NCI-H774 (cell line): Measurements from ENCODE around the gene CINP.

ENCODE experiments used
- DNase-seq: peaks from one replicate; lab custom pipeline; 2025; lab: John Stamatoyannopoulos, UW

The CINP gene

DNA sequence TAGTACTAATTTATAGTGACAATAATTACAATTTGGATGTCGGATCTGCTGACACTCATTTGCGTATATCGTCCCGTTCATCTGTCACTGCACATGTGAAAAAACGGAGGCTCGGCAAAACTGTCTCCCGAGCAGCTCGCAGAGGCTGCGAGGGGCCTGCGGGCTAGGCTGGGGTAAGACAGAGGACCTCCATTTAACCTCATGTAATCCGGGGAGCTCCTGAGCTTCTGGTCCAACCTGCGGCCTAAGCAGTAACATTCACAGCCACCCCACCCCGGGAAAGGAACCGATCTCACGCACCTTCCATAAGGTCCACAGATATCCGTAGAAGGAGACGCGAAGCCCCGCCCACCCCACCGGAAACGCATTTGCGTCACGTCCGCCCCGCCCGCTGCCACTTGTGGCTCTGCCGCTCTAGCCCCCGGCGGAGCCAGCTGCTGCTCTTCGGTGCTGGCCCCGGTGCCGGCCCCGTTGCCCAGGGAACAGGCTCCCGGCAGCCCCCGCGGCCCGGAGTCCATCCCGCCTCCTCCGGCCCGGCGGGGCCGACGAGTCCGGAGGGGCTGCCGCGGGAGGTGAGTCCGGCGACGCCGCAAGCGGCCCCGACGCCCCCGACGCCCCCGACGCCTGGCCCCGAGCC, at the start of gene CINP, which contains the start of gene TECPR2:
TSS of gene CINP (minus strand) at position 346 of the 637 bp plus-strand sequence. CDS start at position 307, 39 bp downstream.
TSS of gene TECPR2 (plus strand) at position 397 of the 637 bp plus-strand sequence. CDS start 13,781 bp downstream, outside the sequence.
- peak; percentile 95 for DNase-seq

DNA sequence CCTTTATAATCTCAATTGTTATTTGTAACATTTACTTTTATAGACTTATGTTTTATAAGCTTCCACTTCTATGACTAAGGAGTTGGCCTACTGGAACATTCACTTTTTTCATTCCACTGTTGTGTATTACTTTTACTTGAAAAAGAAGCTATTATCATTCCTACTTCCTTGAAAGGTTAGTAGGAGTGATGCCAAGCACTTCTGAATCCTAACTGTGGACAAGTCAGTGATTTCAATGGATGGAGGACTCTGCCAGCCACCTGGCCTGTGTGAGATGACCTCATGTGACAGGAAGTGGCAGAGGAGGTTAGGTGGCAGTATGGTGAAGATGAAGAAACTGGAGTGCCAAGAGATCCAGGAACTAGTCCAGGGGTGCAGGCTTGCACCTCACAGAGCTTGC, 46.0 kb upstream of the CINP start:
- DNase-seq = no peak

DNA sequence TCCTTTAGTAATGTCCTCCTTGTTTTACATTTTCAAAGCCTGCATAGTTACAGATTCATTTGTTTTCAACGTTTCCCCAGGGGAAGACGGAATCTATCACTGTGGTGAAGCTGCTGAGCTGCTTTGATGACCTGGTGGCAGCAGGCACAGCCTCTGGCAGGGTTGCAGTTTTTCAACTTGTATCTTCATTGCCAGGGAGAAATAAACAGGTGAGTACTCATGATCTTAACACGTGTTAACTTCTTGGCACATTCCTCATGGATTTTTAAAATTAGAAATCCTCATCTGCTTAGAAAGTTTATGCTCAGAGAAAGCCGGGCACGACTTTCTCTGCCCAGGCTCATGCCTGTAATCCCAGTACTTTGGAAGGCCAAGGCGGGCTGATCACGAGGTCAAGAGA, 44.6 kb upstream of the CINP start:
- no peak for DNase-seq

DNA sequence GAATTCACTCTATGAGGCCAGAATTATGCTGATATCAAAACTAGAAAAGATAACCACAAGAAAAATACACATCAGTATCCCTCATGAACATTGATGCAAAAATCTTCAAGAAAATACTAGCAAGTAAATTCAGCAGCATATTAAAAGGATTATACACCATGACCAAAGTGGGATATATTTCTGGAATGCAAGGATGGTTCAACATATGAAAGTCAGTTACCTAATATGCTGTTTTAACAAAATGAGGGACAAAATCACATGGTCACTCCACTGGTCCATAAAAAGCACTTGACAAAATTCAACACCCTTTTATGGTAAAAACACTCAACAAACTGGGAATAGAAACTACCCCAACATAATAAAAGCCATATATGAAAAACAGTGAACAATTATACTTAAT, 40.3 kb upstream of the CINP start:
- DNase-seq = no peak

DNA sequence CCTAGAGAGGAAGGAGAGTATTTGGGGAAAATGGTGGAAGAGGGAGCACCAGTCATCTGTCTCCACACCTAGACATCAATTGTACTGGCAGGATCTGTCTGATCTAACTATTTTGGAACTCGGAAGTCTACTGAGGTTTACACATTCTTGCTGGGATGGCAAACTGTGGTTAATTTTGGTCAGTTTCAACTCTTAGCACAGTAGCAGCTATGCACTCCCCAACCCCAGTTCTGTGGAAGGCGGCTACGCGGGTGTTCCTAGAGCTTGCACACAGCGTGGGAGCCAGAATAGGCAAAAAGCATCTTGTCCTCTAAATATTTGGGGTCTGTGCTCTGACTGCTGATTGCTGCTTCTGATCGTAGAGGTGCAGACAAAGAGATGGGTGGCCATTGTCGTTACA, 33.8 kb upstream of the CINP start:
- no peak for DNase-seq

DNA sequence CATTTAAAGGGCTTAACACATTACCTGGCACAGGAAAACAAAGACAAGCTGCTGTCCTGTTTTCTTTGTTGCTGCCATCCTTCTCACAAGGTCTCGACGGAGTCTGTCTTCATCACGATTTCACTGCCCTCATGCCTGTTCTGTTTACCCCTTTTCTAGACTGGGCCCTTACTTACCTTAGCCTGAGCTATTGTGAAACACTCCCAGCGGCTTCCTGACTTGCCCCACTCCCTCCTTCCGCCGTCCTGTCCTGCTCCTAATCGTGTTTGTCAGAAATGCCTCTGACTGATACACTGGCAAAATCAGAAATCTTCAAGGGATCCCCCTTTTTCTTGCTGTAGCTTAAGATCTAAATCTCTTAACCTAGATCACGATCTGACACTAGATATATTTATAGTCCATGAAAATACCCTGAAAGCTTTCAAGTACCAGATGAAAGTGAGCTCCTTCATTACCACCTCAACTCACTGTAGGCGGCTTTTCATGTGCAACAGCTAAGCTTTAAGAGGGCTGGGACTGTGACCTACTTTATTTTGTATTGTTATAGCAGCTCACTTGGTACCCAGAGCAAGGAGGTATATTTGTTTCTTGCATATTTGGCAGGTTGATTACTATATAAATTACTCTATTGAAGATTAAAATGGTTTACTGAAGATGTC, 32.2 kb upstream of the CINP start:
- DNase-seq = no peak

DNA sequence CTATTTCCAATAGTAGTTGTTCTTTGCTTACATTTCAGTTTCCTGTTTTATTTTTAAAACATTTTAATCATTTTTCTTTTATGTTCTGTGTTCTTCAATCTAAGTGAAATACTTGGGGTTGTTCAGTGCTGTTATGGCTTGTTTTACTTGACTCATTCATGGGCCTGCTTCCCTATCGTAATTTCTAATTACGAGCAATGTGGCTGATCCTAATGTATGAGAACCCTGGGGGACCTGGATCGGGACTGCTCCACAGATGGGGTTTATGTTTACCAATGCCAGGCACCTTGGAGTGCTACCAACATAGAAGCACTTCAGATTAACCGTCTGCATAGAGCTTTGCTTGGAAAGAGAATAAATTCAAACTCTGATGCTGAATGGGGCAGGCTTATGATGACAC, 29.8 kb upstream of the CINP start:
- no peak for DNase-seq

DNA sequence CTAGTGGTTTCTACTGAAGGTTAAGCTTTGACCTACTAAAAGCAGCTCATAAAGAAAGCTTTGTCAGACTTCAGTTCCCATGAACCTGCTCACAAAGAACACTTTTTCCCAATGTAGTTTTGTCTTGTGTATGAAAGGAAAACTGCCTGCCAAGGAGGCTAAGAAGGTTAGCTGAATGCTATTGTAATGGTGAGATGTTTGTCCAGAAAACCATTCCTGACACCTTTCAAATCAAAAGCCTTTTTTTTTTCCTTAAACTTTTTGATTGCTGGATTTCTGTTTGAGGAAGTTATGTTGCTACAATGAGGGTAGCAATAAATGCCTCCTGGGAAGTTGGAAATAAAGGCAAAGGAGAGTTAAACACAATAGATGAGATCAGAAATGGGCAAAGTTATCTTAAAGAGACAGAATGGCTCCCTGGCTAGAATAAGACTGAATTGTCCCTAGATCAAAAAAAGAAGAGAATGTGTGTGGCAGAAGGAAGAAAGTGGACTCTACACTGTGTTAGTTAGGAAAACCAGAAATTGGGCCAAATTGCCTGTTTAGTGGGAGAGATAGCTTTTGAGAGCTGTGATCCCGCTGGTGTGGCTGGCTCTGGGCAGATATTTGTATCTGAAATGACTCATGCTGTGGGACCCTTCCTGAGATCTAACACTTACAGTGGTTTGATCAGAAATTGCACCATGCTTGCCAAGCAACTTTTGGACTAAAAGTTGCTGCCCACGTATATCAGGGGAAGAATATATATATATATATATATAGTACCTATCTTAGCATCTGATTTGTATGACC, 27.6 kb upstream of the CINP start:
- no peak for DNase-seq

DNA sequence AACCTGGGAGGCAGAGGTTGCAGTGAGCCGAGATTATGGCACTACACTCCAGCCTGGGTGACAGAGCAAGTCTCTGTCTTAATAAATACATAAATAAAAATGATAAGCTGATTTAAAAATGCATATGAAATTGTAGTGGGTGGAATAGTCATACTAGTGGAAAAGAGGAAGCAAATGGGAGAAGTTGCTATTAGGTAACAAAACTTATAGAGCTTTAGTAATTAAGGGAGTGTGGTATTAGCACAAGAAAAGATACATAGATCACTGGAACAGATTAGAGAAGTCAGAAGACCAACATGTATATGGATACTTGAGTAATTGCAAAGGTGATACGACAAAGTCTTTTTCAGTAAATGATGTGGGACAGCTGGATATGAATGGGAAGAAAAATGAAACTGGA, 26.6 kb upstream of the CINP start:
- DNase-seq = no peak

DNA sequence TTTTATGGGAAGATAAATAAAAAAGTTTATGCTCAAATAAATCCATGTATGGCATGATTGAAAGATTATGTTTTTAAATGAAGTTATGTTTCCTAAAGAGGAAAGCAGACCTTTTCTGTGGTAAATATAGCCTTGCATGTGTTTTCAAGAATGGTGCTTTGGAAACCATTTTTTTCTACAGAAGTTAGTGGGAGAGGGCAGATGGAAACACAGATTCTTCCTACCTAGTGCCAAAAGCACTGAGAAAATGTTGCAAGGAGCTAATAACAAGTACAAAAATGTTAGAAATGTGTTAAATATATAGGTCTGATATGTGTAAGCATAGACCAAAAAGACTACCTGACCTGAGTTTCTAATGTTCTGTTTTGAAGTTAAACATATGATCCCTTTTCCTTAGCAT, 24.4 kb upstream of the CINP start:
- no peak for DNase-seq

DNA sequence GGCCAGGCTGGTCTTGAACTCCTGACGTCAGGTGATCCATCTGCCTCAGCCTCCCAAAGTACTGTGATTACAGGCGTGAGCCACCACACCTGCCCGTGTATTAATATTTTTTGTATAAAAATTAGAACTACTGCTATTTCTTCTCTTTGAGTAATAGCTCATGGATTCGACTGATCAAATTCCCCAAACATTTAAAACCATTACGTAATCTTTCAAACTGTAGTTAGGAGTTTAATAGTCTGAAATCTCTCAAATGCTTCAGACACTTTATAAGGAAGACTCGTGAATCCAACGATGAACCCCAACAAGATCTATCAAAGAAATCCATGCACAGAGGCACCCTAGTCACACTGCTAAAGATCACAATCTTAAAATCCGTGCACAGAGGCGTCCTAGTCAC, 16.1 kb upstream of the CINP start:
- no peak for DNase-seq

DNA sequence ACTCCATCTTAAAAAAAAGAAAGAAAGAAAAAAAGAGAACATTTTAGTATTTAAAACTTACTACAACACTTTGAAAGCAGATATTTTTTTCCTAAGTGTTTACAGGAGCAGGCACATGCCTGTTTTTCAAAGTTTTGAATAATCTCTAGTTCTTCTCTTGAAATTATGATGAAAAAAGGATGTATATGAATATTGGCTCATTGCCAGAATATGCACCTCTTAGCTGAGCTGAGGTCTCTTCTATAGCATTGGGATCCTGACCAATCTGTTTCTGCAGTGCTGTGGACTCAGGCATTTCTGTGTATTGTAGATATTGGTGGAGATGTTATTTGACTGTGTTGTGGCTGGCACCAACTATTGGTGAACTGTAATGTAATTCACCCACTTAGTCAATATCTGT, 15.0 kb upstream of the CINP start:
- DNase-seq = no peak

DNA sequence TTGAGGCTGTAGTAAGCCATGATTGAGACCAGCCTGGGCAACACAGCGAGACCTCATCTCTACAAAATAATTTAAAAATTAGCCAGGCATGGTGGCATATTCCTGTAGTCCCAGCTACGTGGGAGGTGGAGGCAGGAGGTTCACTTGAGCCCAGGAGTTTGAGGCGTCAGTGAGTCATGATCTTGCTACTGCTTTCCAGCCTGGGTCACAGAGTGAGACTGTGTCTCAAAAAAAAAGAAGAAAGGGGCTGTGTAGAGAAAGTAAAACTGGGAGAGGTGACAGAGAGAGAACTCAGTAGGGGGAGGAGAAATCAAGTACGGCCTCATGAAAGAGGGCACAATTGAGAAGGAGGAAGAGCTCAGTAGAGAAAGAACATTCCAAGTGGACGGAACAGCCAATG, 12.4 kb upstream of the CINP start:
- no peak for DNase-seq

DNA sequence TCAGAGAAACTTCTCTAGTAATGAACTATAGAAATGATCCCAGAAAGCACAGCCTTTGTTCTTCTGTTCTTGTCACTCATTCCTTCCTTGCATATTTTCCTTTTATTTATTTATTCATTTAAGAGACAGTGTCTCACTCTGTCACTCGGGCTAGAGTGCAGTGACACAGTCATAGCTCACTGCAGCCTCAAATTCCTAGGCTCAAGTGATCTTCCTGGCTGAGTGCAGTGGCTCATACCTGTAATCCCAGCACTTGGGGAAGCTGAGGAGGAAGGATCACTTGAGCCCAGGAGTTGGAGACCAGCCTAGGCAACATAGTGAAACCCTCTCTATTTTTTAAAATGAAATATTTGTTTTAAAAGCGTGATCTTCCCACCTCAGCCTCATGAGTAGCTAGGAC, 11.6 kb upstream of the CINP start:
- DNase-seq = no peak

DNA sequence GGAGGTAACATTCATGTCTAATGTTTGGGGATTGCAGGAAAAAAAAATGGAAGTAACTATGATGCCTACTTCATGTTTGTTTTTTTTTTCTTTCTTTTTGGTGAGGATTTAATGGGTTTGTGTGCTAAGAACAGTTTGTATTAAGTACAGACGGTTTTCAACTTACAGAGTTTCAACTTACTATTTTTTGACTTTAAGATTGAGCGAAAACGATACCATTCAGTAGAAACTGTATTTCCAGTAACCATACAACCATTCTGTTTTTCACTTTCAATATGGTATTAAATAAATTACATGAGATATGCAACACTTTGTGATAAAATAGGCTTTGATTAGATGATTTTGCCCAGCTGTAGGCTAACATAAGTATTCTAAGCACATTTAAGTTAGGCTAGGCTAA, 10.4 kb upstream of the CINP start:
- no peak for DNase-seq

DNA sequence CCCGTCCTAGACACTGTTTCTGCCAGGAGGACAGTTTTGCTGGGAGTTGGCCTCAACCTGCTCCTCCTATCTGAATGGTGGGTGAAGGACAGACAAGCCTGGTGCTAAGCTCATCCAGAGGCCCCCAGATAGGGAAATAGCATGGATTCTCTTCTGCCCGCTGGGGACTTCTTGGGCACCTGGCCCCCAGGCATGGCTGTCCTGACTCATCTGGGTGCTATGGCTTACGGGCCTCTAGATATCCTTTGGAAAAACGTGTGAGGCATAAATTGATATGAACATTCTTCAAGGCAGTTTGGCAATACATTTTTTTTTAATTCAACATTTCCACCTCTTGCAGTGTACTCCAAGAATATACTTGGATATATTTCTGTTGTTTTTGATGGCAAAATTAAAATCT, 8.7 kb upstream of the CINP start:
- DNase-seq = no peak

DNA sequence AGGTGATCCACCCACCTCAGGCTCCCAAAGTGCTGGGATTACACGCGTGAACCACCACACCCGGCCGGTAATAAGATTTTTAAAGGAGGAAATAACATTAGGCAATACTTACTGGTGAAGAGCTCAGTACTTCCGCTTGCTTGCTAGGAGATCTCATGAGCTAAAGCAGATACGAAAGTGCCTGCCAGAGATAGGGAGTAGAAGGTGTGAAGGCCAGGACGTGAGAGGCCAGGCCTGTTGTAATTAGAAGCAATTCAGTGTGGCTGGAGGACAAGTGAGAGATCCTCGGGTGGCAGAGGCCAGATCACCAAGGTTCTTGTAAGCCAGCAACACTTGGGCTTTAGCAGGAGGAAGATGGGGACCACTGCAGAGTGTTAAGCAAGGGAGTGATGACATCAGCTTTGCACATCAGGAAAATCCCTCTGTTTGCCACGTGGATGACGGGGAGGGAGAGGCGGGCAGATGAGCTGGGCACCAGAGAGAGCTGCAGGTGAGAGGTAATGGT, 7.7 kb upstream of the CINP start:
- DNase-seq = no peak

DNA sequence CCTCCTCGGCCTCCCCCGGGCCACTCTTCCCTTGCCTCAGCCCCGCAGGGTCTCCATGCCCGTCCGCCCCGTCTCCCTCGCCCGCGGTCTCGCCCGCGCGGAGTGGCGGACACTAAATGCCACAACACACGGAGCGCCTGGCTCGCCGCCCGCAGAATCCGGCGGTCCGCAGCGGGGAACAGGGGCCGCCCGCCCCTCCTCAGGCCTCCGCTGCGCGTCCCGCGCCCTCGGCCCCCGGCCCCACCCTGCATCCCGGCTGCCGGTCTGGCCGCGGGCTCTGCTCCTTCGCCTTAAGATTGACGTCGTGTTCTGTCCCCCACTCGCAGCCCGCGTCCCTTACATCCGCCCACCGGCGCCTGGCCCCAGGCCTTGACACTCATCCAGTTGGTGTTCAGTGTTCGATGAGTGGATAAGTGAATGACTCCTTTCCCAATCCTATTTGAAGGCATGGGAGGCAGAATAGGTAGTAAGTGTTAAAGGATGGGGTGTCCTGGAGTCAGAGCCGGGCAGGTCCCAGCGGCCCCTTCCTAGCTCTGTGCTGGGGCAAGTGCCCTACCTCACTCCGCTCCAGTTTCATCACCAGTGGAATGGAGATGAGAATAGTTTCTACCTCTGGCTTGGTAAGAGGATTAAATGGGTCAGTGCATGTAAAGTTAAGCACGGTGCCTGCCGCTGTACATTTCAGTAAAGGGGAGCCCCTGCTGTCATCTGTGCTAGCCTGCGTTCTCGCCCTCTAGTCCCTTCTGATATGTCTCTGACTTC, 673 bp upstream of the CINP start:
- DNase-seq = no peak

DNA sequence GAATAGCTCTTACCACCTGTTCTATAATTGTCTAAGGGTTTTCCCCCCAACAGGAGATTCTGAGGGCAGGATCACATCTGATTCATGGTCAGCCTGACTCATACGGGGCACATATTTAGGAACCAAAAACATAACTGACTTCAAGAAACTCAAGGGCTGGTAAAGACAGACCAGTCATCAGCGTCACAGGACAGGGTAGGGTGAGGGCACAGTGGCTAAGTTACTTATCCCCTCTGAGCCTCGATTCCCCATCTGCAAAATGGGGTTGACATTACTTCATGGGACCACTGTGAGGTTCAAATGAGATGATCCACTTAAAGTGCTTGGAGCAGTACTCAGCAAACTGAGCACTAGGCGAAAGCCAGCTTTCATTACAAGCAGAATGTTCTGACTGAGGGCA, 606 bp downstream of the CINP start:
- DNase-seq = no peak

DNA sequence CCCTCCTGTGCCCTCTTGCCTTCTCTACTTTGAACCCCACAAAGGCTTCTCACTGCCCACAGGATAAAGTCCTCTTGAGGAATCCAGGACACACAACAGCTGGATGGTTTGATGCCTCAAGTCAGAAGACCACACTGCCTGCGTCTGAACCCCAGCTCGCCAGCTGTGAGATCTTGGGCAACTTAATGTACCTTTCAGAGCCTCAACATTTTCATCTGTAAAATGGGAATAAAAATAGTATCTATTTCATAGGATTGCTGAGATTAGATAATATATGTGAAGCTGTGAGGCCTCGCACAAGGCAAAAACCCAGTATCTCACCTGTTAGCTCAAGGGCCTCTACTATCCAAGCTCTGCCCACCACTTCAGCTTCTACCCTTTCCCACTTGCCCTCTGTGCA, 2.3 kb downstream of the CINP start:
- no peak for DNase-seq

DNA sequence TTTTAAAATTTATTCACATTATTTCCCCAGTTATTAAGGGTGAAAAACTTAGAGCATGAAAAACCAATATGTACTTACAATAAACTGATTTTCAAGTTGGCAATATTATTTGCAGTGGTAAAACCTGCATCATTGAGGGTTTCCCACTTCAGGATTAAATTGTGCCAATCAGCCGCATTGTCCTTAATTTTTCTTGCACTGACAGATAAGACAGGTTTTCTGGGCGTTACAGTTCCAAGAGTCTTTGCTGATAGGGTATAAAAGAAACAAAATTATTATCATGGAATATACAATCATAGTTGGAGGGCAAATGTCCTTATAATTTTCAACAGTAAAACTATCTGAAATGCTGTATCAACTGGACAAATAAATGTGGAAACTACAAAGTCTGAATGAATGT, 3.3 kb downstream of the CINP start:
- no peak for DNase-seq

DNA sequence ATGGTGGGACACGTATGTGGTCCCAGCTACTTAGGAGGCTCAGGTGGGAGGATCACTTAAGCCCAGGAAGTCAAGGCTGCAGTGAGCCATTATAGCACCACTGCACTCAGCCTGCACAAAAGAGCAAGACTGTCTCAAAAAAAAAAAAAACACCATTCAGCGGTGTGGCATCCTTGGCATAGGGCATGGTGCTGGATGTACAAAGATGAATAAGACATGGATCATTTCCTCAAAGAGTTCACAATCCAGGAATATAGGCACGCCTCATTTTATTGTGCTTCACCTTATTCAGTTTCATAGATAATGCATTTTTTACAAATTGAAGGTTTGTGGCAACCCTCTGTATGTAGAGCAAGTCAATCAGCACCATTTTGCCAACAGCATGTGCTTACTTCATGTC, 6.4 kb downstream of the CINP start:
- no peak for DNase-seq
